ENCODE results near the gene WRAP53.

The WRAP53 gene

DNA sequence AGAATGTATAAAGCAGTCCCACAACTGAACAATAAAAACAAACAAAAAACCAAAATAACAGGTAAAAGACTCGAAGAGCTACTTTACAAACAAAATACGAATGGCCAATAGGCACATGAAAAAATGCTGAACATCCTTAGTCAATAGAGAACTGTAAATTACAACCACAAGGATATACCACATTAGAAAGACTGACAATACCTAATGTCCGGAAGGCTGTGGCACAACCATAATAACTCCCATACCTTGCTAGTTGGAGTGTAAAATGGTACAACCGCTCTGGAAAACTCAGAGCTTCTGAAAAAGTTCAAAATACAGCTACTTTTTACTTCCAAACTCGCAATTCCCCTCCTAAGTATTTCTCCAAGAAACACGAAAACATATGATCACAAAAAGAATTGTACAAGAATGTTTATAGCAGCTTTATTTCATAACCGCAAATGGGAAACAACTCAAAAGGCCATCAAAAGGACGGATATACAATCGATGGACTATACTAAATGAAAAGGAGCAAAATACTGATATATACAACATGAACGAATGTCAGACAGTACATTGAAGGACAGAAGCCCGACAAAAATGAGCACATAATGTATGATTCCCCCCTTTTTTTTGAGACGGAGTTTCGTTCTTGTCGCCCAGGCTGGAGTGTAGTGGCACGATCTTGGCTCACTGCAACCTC lies 3.3 kb upstream of the WRAP53 start:
- DNase-seq = no peak

GRCh38 chr17:7685533-7686221 lies 2.6 kb upstream of the WRAP53 start:
- DNase-seq = peak; percentile 92

DNA sequence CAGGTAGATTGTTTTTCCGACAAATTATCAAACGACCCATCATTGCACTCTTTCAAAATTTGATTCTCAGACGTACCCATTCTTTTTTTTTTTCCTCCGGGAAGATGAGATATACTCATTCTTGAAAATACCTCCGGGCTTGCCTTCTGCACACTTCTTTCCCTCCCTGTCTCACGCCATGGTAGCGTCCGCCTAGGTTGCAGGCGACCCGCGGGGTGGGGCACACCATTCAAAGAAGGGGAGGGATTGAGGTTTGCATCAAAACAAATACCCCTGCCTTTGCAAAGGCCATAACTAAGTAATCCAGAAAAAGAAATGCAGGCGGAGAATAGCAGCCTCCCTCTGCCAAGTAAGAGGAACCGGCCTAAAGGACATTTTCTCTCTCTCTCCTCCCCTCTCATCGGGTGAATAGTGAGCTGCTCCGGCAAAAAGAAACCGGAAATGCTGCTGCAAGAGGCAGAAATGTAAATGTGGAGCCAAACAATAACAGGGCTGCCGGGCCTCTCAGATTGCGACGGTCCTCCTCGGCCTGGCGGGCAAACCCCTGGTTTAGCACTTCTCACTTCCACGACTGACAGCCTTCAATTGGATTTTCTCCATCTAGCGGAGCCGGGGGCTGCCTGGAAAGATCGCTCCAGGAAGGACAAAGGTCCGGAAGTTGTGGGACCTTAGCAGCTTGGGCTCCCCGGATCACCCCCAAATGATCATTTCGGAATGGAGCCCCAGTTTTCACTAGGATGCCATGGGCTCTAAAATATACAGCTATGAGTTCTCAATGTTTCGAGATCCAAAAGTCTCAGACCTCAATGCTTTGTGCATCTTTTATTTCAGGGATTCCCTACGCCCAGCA lies 1.8 kb upstream of the WRAP53 start:
- DNase-seq = peak; percentile 84

GRCh38 chr17:7687072-7687907 lies 987 bp upstream of the WRAP53 start, which contains the start of gene TP53:
Gene TP53 (minus strand): TSS chr17:7687490. CDS start chr17:7676594, 10,896 bp downstream.
- peak; percentile 95 for DNase-seq

GRCh38 chr17:7688808-7689316 lies 585 bp downstream of the WRAP53 start:
- no peak for DNase-seq

DNA sequence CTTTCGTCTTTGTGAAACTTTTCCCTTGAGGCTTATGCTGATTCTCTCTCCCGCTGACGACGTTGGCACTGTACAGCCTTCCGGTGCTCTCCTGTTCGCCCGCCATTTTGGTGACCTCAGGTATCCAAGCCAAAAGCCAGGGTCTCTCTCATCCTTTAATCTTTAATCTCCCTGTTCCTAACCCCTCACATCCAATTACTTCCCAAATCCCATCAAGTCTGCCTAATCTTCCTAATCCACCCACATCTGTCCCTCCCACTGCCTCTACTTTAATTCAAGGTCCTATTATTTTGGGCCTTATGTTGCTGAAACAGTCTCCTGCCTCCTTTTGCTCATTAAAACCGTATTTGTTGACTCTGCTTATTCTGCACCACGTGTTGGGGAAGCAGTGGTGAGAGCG lies 7.3 kb downstream of the WRAP53 start:
- DNase-seq = no peak

DNA sequence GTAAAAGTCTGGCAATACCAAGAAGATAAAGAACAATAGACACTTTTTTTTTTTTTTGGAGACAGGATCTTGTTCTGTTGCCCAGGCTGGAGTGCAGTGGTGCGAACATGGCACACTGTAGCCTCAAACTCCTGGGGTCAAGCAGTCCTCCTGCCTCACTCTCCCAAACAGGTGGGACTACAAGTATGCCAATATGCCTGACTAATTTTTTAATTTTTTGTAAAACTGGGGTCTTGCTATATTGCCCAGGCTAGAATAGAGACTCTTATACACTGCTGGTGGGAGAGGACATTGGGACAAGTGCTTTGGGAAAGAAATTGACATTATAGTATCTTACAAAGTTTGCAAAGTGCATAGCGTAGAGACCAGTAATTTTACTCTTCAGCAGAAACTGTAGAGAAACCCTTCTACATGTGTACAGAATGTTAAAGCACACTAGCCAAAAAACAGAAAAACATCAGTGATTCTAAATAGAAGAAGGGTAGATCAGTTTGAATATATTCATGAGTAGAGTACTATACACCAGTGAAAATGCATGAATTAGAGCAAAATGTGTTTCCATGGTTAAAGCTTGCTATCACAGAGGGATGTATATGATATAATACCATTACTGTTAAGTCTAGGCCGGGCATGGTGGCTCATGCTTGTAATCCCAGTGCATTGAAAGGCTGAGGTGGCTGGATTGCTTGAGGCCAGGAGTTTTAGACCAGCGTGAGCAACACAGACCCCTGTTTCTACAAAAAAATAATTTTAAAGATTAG lies 9.7 kb downstream of the WRAP53 start:
- no peak for DNase-seq

- DNase-seq = no peak
Measured at GRCh38 chr17:7700510-7700909, 12.2 kb downstream of the WRAP53 start.

- DNase-seq = no peak
Measured at GRCh38 chr17:7701681-7702080, 13.4 kb downstream of the WRAP53 start.

- no peak for DNase-seq
Measured at GRCh38 chr17:7702776-7703175, 14.5 kb downstream of the WRAP53 start.

DNA sequence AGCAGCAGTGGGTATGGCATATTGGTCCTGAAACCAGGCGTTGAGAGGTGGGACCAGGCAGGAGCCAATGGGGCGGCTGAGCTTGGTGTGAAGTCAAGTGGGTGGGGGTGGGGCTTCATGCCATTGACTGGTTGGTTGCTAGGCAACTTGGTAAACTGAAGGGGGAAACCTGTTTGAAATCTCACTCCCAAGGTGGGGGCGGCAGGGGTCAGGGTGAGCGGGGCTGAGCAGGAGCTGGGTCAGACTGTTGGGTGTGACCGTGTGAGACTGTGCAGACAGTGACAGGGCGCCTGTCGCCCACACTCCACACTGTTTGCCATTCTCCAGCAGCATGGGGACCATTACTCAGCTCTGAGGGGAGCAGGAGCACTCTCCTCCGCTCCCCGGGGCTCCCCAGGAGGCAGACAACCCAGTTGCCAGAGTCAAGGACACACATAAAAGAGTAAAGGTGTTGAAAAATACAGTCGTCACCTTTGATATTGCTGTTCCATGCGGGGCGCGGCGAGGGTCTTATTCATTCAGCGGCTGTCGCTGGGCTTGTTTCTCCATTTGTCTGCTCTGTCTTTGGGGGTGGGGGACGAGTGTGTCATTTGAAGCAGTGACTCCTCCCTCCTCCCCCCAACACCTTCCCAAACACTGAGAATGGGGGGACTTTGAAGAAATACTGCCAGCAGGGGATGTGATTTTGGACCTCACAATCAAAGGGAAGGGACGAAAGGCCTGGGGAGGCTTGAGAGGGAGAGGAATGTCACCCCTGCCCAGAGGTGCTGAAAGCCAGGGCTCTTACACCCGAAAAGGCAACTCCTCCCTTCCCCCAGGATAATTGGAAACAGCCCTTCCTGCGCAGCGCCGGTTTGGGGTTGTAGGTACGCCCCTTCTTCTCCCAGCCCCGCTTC lies 15.6 kb downstream of the WRAP53 start:
- no peak for DNase-seq

DNA sequence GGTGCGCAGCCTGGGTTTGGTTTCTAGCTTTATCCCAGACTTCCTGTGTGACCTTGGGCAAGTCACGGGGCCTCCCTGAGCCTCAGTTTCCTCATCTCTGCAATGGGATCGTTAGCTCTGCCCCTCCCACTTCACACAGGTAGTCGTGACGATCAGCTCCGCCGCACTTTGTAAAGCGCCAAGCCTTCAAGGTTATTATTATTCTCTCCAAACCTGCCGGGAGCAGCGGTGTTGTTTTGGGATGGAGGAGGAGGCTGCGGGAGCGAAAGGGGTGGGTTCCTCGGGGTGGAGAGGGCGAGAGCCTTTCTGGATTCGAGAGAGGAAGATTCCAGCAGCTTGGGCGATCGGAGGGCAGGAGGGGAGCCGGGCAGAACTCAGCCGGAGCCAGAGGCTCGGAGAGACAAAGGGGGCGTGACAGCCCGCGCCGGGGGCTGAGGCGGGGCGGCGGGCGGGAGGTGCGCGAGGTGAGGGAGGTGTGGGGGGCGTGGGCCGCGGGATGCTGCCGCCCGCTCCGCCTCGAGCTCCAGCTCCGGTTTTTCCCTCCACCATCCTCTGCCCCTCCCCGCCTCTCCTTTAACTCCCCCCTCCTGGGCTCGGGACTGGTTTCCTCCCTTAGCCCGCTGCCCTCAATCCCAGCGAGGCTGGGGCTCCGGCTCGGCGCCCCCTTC lies 16.5 kb downstream of the WRAP53 start, which contains the start of gene EFNB3:
Gene EFNB3, plus strand, starts transcription at position 602 of the 668 bp plus-strand sequence. CDS start 397 bp downstream, outside the sequence.
- peak; percentile 40 for DNase-seq

DNA sequence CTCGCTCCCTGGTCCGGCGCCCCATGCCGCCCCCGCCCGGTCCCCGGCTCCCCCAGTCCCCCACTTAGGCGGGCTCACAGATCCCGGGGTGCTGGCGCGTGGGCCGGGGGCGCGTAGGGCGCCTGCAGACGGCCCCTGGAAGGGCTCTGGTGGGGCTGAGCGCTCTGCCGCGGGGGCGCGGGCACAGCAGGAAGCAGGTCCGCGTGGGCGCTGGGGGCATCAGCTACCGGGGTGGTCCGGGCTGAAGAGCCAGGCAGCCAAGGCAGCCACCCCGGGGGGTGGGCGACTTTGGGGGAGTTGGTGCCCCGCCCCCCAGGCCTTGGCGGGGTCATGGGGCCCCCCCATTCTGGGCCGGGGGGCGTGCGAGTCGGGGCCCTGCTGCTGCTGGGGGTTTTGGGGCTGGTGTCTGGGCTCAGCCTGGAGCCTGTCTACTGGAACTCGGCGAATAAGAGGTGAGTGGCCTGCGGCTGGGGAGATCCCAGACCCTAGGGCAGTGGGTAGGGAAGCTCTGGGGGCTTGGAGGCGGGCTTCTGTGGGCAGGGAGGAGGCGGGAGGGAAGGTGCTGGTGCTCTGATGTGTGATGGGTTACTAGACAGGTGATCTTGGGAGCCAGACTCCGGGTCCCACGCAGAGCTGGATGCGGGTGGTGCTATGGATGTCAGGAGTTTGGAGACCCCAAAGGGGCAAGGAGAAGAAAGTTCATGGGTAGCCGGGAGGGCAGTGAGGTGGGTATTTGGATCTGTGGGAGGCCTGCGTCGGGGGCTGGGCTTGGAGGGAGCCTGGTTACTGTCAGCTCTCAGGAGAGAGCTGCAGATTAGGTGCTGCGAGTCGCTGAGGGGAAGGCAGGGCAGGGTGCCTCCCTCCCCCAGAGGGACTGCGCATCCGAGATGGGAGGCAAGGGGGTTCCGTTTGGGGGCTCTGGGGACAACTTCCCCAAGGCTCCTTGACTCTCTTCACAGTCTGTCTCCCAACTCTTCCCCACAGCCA lies 17.3 kb downstream of the WRAP53 start:
- DNase-seq = no peak

GRCh38 chr17:7706631-7707354 lies 18.5 kb downstream of the WRAP53 start:
- DNase-seq = no peak

- no peak for DNase-seq
Measured at GRCh38 chr17:7707446-7707845, 19.2 kb downstream of the WRAP53 start.

DNA sequence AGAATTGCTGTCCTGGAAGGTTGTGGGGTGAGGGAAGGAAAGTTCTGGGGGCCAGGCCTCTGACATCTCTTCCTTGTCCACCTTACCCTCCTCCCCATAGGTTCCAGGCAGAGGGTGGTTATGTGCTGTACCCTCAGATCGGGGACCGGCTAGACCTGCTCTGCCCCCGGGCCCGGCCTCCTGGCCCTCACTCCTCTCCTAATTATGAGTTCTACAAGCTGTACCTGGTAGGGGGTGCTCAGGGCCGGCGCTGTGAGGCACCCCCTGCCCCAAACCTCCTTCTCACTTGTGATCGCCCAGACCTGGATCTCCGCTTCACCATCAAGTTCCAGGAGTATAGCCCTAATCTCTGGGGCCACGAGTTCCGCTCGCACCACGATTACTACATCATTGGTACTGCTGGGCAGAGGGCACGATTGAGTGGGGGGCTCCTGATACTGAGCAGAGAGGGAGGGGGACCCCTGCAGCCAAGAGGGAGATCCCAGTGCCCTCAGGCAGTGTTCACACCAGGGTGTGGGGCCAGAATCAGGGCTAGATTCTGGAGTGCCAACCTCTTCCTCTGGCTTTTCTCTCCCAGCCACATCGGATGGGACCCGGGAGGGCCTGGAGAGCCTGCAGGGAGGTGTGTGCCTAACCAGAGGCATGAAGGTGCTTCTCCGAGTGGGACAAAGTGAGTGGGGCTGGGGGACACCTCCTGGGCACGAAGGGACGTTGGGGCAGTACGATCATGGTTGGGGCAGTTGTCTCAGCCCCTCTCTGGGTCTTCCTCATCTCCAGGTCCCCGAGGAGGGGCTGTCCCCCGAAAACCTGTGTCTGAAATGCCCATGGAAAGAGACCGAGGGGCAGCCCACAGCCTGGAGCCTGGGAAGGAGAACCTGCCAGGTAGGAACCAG lies 19.8 kb downstream of the WRAP53 start:
- no peak for DNase-seq

DNA sequence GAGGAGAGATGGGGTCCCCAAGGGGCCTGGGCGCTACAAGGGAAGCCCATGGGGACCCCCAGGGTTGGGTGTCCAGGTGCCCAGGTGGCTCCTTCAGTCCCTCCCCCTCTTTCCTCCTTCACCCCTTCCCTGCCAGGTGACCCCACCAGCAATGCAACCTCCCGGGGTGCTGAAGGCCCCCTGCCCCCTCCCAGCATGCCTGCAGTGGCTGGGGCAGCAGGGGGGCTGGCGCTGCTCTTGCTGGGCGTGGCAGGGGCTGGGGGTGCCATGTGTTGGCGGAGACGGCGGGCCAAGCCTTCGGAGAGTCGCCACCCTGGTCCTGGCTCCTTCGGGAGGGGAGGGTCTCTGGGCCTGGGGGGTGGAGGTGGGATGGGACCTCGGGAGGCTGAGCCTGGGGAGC lies 20.8 kb downstream of the WRAP53 start:
- no peak for DNase-seq

Data from EL (cell line).